ENCODE data around the gene SCAI. TPM values are rescaled to one million over a fixed set of nuclear protein-coding genes. Genes with fewer than 3 reads are reported as not detected.

Gene SCAI
- total and polyA plus RNA-seq, 9 of the 15 experiments (the other 6 are each of a cell fraction or from before 2014, with no cell fraction given), result 0.70 to 12.4 (median 4.2) TPM

DNA sequence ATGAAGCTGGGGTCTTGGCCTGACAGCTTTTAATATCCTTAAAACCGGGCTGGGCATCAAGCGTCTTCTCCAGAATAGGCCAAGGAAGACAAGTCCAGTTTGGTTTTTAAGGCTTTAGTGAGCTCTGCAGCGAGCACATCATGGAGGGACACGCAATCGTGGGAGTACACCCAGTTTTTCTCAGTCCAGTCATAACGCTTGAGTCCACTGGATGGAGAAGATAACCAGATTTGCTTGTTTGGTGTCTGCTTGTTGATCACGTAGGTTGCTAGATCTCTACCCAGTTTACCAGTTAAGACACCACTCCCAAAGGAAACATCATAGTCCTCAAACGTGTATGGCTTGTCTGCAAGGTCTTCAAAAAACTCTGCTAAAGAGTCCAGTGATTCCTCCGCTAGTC lies 175.1 kb downstream of the SCAI start (continued):
- TF ChIP-seq CBX2 (IDR thresholded peaks at IDR 0.05; ENCODE audit: insufficient read depth, low read length, poor library complexity, severe bottlenecking) (no peak), MAZ (CRISPR knock-in tag; conservative IDR thresholded peaks at IDR 0.05 in 1 of 2, IDR thresholded peaks at IDR 0.05 in 1 of 2) (no peak), KLF1 (tag; IDR thresholded peaks at IDR 0.05) (no peak), ZNF3 (CRISPR knock-in tag; IDR thresholded peaks at IDR 0.05) (no peak), ZNF780A (CRISPR knock-in tag; IDR thresholded peaks at IDR 0.05) (no peak), TBL1XR1 (IDR thresholded peaks at IDR 0.05; ENCODE audit: low read length in 2 of 2) (no peak), MTA1 (IDR thresholded peaks at IDR 0.05; ENCODE audit: borderline replicate concordance) (no peak), ZC3H4 (CRISPR knock-in tag; IDR thresholded peaks at IDR 0.05; ENCODE audit: borderline replicate concordance) (no peak), POLR2H (tag; IDR thresholded peaks at IDR 0.05; ENCODE audit: low read depth) (no peak), GABPB2 (CRISPR knock-in tag; conservative IDR thresholded peaks at IDR 0.05) (no peak), CBFA2T3 (IDR thresholded peaks at IDR 0.05) (peak; percentile 70), TRIM24 (IDR thresholded peaks at IDR 0.05) (no peak), MTA2 (IDR thresholded peaks at IDR 0.05; ENCODE audit: low read depth) (0 out of 2 replicates have a peak, but pooled peaks have one; percentile 20), KDM1A (IDR thresholded peaks at IDR 0.05) (peak; percentile 24 to 56; a peak in 2 of 4 replicates), U2AF2 (optimal IDR thresholded peaks at IDR 0.05; ENCODE audit: low read depth, low read length) (no peak), NBN (IDR thresholded peaks at IDR 0.05; ENCODE audit: low read depth) (no peak), ZNF785 (CRISPR knock-in tag; IDR thresholded peaks at IDR 0.05) (no peak), DMBX1 (CRISPR knock-in tag; IDR thresholded peaks at IDR 0.05; ENCODE audit: borderline replicate concordance) (peak; percentile 13; the same call in 1 of the 2 replicates), CSDE1 (IDR thresholded peaks at IDR 0.05) (no peak), ZNF316 (IDR thresholded peaks at IDR 0.05) (no peak), ZFP30 (CRISPR knock-in tag; IDR thresholded peaks at IDR 0.05; ENCODE audit: borderline replicate concordance) (no peak), ETV6 (IDR thresholded peaks at IDR 0.05; ENCODE audit: borderline replicate concordance in 1 of 2, low read depth in 2 of 2, low read length in 1 of 2) (no peak), ETV6 (CRISPR knock-in tag; IDR thresholded peaks at IDR 0.05; ENCODE audit: borderline replicate concordance) (no peak), PHB (CRISPR knock-in tag; IDR thresholded peaks at IDR 0.05) (no peak), RBBP5 (IDR thresholded peaks at IDR 0.05; ENCODE audit: borderline replicate concordance, insufficient read depth, low read length, poor library complexity, severe bottlenecking) (no peak), DDX20 (tag; IDR thresholded peaks at IDR 0.05; ENCODE audit: low read depth) (no peak)
- TF ChIP-seq, protein P1, sequence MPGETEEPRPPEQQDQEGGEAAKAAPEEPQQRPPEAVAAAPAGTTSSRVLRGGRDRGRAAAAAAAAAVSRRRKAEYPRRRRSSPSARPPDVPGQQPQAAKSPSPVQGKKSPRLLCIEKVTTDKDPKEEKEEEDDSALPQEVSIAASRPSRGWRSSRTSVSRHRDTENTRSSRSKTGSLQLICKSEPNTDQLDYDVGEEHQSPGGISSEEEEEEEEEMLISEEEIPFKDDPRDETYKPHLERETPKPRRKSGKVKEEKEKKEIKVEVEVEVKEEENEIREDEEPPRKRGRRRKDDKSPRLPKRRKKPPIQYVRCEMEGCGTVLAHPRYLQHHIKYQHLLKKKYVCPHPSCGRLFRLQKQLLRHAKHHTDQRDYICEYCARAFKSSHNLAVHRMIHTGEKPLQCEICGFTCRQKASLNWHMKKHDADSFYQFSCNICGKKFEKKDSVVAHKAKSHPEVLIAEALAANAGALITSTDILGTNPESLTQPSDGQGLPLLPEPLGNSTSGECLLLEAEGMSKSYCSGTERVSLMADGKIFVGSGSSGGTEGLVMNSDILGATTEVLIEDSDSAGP (CRISPR knock-in tag; IDR thresholded peaks at IDR 0.05), result no peak
- TF ChIP-seq, protein P2, sequence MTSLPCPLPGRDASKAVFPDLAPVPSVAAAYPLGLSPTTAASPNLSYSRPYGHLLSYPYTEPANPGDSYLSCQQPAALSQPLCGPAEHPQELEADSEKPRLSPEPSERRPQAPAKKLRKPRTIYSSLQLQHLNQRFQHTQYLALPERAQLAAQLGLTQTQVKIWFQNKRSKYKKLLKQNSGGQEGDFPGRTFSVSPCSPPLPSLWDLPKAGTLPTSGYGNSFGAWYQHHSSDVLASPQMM (CRISPR knock-in tag; IDR thresholded peaks at IDR 0.05), result no peak
- TF ChIP-seq, protein P3, sequence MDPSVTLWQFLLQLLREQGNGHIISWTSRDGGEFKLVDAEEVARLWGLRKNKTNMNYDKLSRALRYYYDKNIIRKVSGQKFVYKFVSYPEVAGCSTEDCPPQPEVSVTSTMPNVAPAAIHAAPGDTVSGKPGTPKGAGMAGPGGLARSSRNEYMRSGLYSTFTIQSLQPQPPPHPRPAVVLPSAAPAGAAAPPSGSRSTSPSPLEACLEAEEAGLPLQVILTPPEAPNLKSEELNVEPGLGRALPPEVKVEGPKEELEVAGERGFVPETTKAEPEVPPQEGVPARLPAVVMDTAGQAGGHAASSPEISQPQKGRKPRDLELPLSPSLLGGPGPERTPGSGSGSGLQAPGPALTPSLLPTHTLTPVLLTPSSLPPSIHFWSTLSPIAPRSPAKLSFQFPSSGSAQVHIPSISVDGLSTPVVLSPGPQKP (CRISPR knock-in tag; IDR thresholded peaks at IDR 0.05), result no peak

Data from K562 (cell line).